MCF 10A (cell line): ENCODE data around the gene MAPT. TPM values are rescaled to one million over a fixed set of nuclear protein-coding genes. Genes with fewer than 3 reads are reported as not detected.

Experiments used
- BruUV-seq: library from RNA; stranded (reverse); fragments of 400-500 nt; replicated peaks from 2 replicates; lab custom pipeline; 2021; lab: Mats Ljungman, UMichigan
- CTCF ChIA-PET: fragments of 300-600 bp; sonication (Branson Sonifier 250); formaldehyde crosslinking; extraction: SDS; loops from one replicate; lab custom pipeline; 2021; ENCODE audit warnings: antibody characterized with exemption, inconsistent platforms; lab: Yijun Ruan, JAX
- POLR2A ChIA-PET: fragments of 300-600, 350-650 bp; sonication (Branson Sonifier 250); formaldehyde crosslinking; extraction: SDS; loops from one replicate; lab custom pipeline; 2020; ENCODE audit warnings: antibody characterized with exemption, inconsistent platforms; lab: Yijun Ruan, JAX
- DNase-seq: peaks from one replicate; pipeline ENCODE4 v3.0.0-alpha.2; 2018; ENCODE audit not compliant: unreplicated experiment
- H3K27ac Mint-ChIP-seq: one replicate; pipeline ENCODE4 v1.8.0; 2022; ENCODE audit warnings: mild to moderate bottlenecking, low read depth, mixed read lengths; ENCODE audit not compliant: unreplicated experiment
- H3K27me3 Mint-ChIP-seq: one replicate; pipeline ENCODE4 v1.8.0; 2022; ENCODE audit warnings: mixed read lengths; ENCODE audit not compliant: insufficient read depth, unreplicated experiment
- H3K36me3 Mint-ChIP-seq: one replicate; pipeline ENCODE4 v1.8.0; 2022; ENCODE audit warnings: mild to moderate bottlenecking, moderate library complexity, mixed read lengths; ENCODE audit not compliant: insufficient read depth, unreplicated experiment
- H3K4me1 Mint-ChIP-seq: one replicate; pipeline ENCODE4 v1.8.0; 2022; ENCODE audit warnings: mixed read lengths; ENCODE audit not compliant: insufficient read depth, unreplicated experiment
- H3K4me3 Mint-ChIP-seq: one replicate; pipeline ENCODE4 v1.8.0; 2022; ENCODE audit warnings: mild to moderate bottlenecking, moderate library complexity, mixed read lengths; ENCODE audit not compliant: unreplicated experiment
- H3K9me3 Mint-ChIP-seq: one replicate; pipeline ENCODE4 v1.8.0; 2022; ENCODE audit warnings: mixed read lengths; ENCODE audit not compliant: unreplicated experiment
- intact Hi-C: fragments of 100-400 bp; cut with micrococcal nuclease; formaldehyde crosslinking; loops from 2 replicates; pipeline ENCODE4 v1.14.1; 2022
- total RNA-seq: library from RNA; stranded (reverse); gene quantifications from 2 replicates; pipeline ENCODE4 v1.2.3, GENCODE V29; 2022
- TF ChIP-seq, protein P1 (sequence below): fragments of 200-600 bp; IDR thresholded peaks from one replicate; pipeline ENCODE4 v1.8.0; 2022; ENCODE audit warnings: antibody characterized with exemption, mild to moderate bottlenecking; ENCODE audit not compliant: unreplicated experiment

Gene MAPT
- total RNA-seq, 1 experiment from 2014 or later: 0.42 TPM

DNA sequence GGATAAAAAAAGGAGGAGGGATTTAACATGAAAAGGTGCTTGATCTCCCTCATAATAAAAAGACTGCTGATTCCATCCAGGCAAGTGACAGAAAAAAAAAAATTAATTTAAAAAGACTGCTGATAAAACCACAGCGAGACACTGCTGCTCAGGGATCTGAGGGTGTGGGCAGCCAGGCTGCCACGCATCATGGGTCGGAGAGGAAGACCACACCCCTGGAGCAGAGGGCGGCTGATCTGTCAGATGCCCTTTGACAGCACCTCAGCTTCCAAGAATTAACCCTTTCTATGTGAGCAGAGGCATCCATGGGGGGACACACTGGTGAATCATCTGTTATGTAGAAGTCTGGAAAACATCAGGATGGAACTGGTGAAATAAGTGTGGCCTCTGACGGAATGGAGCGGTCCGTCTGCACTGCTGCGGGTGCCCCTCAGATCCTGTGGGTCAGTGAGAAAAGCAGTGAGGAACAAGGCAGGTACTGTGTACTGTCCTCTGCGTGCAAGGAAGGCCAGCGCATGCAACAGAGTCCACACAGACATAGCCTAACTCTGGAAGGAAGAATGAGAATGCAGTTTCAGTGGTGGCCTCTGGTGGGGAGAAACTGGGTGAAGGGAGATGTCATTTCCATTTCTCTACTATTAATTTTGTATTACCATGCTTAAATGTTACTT, 19.8 kb downstream of the MAPT start:
- no TSS peak for BruUV-seq
- ChIA-PET CTCF (interaction anchor here (0.7 kb wide), 1 partner anchor 1099 kb away, joined by 4 read pairs; no protein-coding TSS in a partner anchor), POLR2A (no interaction called here)
- no peak for DNase-seq
- no peaks in the 10 kb centered on the region for H3K36me3 Mint-ChIP-seq
- H3K4me3 Mint-ChIP-seq: no peak overlapping the region
- H3K27me3 Mint-ChIP-seq: peaks cover 59% of the 10 kb centered on the region
- no peaks in the 10 kb centered on the region for H3K4me1 Mint-ChIP-seq
- H3K27ac Mint-ChIP-seq: no peak overlapping the region
- intact Hi-C loops: no loop called here
- H3K9me3 Mint-ChIP-seq: peaks cover 14% of the 10 kb centered on the region
- TF ChIP-seq, protein P1, sequence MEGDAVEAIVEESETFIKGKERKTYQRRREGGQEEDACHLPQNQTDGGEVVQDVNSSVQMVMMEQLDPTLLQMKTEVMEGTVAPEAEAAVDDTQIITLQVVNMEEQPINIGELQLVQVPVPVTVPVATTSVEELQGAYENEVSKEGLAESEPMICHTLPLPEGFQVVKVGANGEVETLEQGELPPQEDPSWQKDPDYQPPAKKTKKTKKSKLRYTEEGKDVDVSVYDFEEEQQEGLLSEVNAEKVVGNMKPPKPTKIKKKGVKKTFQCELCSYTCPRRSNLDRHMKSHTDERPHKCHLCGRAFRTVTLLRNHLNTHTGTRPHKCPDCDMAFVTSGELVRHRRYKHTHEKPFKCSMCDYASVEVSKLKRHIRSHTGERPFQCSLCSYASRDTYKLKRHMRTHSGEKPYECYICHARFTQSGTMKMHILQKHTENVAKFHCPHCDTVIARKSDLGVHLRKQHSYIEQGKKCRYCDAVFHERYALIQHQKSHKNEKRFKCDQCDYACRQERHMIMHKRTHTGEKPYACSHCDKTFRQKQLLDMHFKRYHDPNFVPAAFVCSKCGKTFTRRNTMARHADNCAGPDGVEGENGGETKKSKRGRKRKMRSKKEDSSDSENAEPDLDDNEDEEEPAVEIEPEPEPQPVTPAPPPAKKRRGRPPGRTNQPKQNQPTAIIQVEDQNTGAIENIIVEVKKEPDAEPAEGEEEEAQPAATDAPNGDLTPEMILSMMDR: no peak

DNA sequence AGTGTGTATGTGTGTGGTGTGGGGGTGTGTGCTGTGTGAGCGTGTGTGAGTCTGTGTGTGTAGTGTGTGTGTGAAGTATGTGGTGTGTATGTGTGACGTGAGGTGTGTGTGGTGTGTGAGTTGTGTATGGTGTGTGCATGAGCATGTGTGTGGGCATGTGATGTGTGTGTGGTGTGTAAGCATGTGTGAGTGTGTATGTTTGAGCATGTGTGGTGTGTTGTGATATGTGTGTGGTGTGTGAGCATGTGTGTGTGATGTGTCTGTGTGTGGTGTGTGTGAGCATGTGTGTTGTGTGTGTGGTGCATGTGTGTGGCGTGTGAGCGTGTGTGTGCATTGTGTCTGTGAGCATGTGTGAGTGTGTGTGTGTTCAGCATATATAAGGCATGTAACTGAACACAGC, 20.9 kb downstream of the MAPT start:
- H3K36me3 Mint-ChIP-seq: no peaks in the 10 kb centered on the region
- H3K27ac Mint-ChIP-seq: no peak overlapping the region
- intact Hi-C loops: no loop called here
- peaks cover 69% of the 10 kb centered on the region for H3K27me3 Mint-ChIP-seq
- no peaks in the 10 kb centered on the region for H3K4me1 Mint-ChIP-seq
- DNase-seq: no peak
- ChIA-PET POLR2A (no interaction called here), CTCF (no interaction called here)
- BruUV-seq: no TSS peak
- H3K4me3 Mint-ChIP-seq: no peak overlapping the region
- H3K9me3 Mint-ChIP-seq: peaks cover 14% of the 10 kb centered on the region
- TF ChIP-seq, protein P1: no peak

DNA sequence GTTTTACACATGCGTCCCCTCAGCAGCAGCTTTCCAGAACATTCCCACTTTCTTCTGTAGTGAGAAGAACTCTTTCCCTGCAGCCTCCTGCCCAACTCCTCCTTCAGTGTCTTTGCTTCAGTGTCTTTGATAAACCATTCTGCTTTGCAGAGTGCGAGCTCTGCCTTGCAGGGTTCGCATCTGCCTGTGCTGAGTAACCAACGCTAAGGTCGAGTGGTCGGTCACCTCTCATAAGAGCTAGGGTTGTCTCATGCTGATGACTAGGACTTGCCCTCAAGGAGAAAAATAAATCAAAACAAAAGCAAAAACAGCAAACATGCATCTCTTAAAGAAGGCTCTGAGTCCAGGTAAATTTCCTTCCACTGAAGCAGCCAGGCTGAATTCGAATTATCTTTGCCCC, 22.7 kb downstream of the MAPT start:
- Mint-ChIP-seq H3K9me3 (peaks cover 12% of the 10 kb centered on the region), H3K36me3 (no peaks in the 10 kb centered on the region), H3K4me3 (no peak overlapping the region), H3K27me3 (peaks cover 85% of the 10 kb centered on the region), H3K27ac (no peak overlapping the region), H3K4me1 (no peaks in the 10 kb centered on the region)
- TF ChIP-seq, protein P1: no peak
- intact Hi-C loops: no loop called here
- BruUV-seq: no TSS peak
- no peak for DNase-seq
- ChIA-PET POLR2A (no interaction called here), CTCF (no interaction called here)

DNA sequence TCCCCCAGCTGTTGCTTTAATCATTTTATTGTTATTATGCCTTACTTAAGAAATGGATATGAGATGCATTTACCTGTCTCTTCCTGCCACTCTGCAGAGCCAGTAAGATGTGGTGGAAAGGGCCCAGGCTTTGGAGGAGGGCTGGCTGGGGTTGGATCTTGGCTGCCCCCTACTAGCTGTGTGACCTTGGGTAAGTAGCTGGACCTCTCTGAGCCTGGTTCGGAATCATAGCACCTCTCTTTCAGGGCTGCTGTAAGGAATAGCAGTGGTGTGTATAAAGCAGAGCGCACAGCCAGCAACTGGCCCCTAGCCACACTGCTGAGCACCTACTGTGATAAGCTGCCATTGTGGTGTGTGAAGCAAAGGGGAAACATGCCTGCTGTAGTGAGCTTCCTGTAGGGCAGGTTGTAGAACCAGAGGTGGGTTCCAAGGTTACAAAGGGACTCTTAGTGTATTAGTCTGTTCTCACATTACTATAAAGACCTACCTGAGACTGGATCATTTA, 23.9 kb downstream of the MAPT start:
- Mint-ChIP-seq H3K4me1 (no peaks in the 10 kb centered on the region), H3K9me3 (no peaks in the 10 kb centered on the region), H3K27ac (no peak overlapping the region), H3K27me3 (peaks cover 77% of the 10 kb centered on the region), H3K36me3 (no peaks in the 10 kb centered on the region), H3K4me3 (no peak overlapping the region)
- POLR2A ChIA-PET: no interaction called here
- TF ChIP-seq, protein P1: no peak
- intact Hi-C loops: no loop called here
- no TSS peak for BruUV-seq
- CTCF ChIA-PET: interaction anchor here (0.6 kb wide), 1 partner anchor 203 kb away, joined by 3 read pairs; no protein-coding TSS in a partner anchor
- DNase-seq: no peak
